Suprapubic skin (tissue), 4 donors: ENCODE measurements around the gene C9. TPM values are rescaled to one million over a fixed set of nuclear protein-coding genes. Genes with fewer than 3 reads are reported as not detected.

Experiments used
- DNase-seq, 2 donors: peaks; one replicate each; pipeline ENCODE4 v3.0.0-alpha.2; 2019; ENCODE audit warnings: low spot score in 2 of 2
- H3K27ac ChIP-seq: fragments of 200-600 bp; sonication (generic); one replicate; pipeline ENCODE4 v1.5.1; 2019
- H3K27me3 ChIP-seq: fragments of 200-600 bp; sonication (generic); one replicate; pipeline ENCODE4 v1.5.1; 2019
- H3K36me3 ChIP-seq: fragments of 200-600 bp; sonication (generic); one replicate; pipeline ENCODE4 v1.5.1; 2019
- H3K4me1 ChIP-seq: fragments of 200-600 bp; sonication (generic); one replicate; pipeline ENCODE4 v1.5.1; 2019
- H3K4me3 ChIP-seq: fragments of 200-600 bp; sonication (generic); one replicate; pipeline ENCODE4 v1.5.1; 2019; ENCODE audit warnings: mild to moderate bottlenecking
- H3K9me3 ChIP-seq: fragments of 200-600 bp; sonication (generic); one replicate; pipeline ENCODE4 v1.5.1; 2019
- CTCF ChIP-seq, 2 donors: fragments of 200-600 bp in 1 of 2; fragments of 450-650 bp in 1 of 2; sonication (generic) in 1 of 2; IDR thresholded peaks; one replicate each; pipeline ENCODE4 v1.5.1; 2016 to 2019; ENCODE audit warnings: antibody characterized with exemption in 2 of 2, mild to moderate bottlenecking in 1 of 2, moderate library complexity in 1 of 2
- EP300 ChIP-seq: sonication (generic); formaldehyde crosslinking; IDR thresholded peaks from one replicate; pipeline ENCODE4 v1.6.1; 2017; ENCODE audit warnings: antibody characterized with exemption
- POLR2A ChIP-seq, 2 donors: fragments of 450-650 bp; IDR thresholded peaks; one replicate each; pipeline ENCODE4 v1.6.1; 2017; ENCODE audit warnings: antibody characterized with exemption in 2 of 2, mild to moderate bottlenecking in 2 of 2, moderate library complexity in 2 of 2
- POLR2AphosphoS5 ChIP-seq, 3 donors: sonication (generic); formaldehyde crosslinking; IDR thresholded peaks; one replicate each; pipeline ENCODE4 v1.6.1; 2017; ENCODE audit warnings: antibody characterized with exemption in 3 of 3
- WGBS: methylation state at CpG from one replicate; pipeline ENCODE4 v1.1.5; 2018; 5-methylcytosine and 5-hydroxymethylcytosine counted together
- total RNA-seq, 4 donors: library from RNA; depleted of rRNA; stranded (reverse); fragments of >200 nt; gene quantifications; one replicate each; pipeline ENCODE4 v1.1.0, GENCODE V29; 2016

Gene C9
- total RNA-seq, 4 donors from 2014 or later, result 5.6 TPM; not detected in 3

GRCh38 chr5:39355324-39355723 is 9.0 kb downstream of the C9 start:
- no peak for TF ChIP-seq POLR2A (IDR thresholded peaks at IDR 0.05)
- TF ChIP-seq POLR2AphosphoS5 (IDR thresholded peaks at IDR 0.05), result no peak
- no peak for TF ChIP-seq EP300
- no peak for TF ChIP-seq CTCF (IDR thresholded peaks at IDR 0.05)
- no peaks in the 10 kb centered on the region for H3K9me3 ChIP-seq
- H3K27ac ChIP-seq, result no peak overlapping the region
- WGBS, result 46% methylated on average over 3 of the region's 3 CpGs
- no peaks in the 10 kb centered on the region for H3K36me3 ChIP-seq
- H3K4me3 ChIP-seq, result no peak overlapping the region
- no peaks in the 10 kb centered on the region for H3K4me1 ChIP-seq
- DNase-seq, result no peak
- H3K27me3 ChIP-seq, result no peaks in the 10 kb centered on the region

GRCh38 chr5:39353717-39354399 is 10.4 kb downstream of the C9 start:
- Histone ChIP-seq H3K4me3 (no peak overlapping the region), H3K36me3 (no peaks in the 10 kb centered on the region), H3K27me3 (no peaks in the 10 kb centered on the region), H3K4me1 (no peaks in the 10 kb centered on the region), H3K9me3 (no peaks in the 10 kb centered on the region), H3K27ac (no peak overlapping the region)
- TF ChIP-seq POLR2A (IDR thresholded peaks at IDR 0.05) (no peak), CTCF (IDR thresholded peaks at IDR 0.05) (no peak), POLR2AphosphoS5 (IDR thresholded peaks at IDR 0.05) (no peak), EP300 (no peak)
- DNase-seq, result no peak
- WGBS, result 17% methylated on average over 1 of the region's 1 CpG

GRCh38 chr5:39352951-39353350 is 11.3 kb downstream of the C9 start:
- no peak for DNase-seq
- WGBS, result 64% methylated on average over 1 of the region's 1 CpG
- H3K4me1 ChIP-seq, result no peaks in the 10 kb centered on the region
- no peaks in the 10 kb centered on the region for H3K36me3 ChIP-seq
- H3K27ac ChIP-seq, result no peak overlapping the region
- H3K9me3 ChIP-seq, result no peaks in the 10 kb centered on the region
- no peak for TF ChIP-seq CTCF (IDR thresholded peaks at IDR 0.05)
- TF ChIP-seq POLR2A (IDR thresholded peaks at IDR 0.05), result no peak
- no peak for TF ChIP-seq POLR2AphosphoS5 (IDR thresholded peaks at IDR 0.05)
- no peak for TF ChIP-seq EP300
- no peaks in the 10 kb centered on the region for H3K27me3 ChIP-seq
- no peak overlapping the region for H3K4me3 ChIP-seq

- Histone ChIP-seq H3K9me3 (no peaks in the 10 kb centered on the region), H3K4me3 (no peak overlapping the region), H3K36me3 (no peaks in the 10 kb centered on the region), H3K27me3 (no peaks in the 10 kb centered on the region), H3K4me1 (no peaks in the 10 kb centered on the region), H3K27ac (no peak overlapping the region)
- WGBS, result 84% methylated on average over 2 of the region's 2 CpGs
- DNase-seq, result no peak
- TF ChIP-seq POLR2A (IDR thresholded peaks at IDR 0.05) (no peak), CTCF (IDR thresholded peaks at IDR 0.05) (no peak), EP300 (no peak), POLR2AphosphoS5 (IDR thresholded peaks at IDR 0.05) (no peak)
These were observed 12.1 kb downstream of the C9 start for GRCh38 chr5:39352170-39352569.

- Histone ChIP-seq H3K27me3 (no peaks in the 10 kb centered on the region), H3K4me1 (no peaks in the 10 kb centered on the region), H3K4me3 (no peak overlapping the region), H3K36me3 (no peaks in the 10 kb centered on the region), H3K9me3 (no peaks in the 10 kb centered on the region), H3K27ac (no peak overlapping the region)
- no peak for DNase-seq
- 91% methylated on average over 4 of the region's 4 CpGs for WGBS
- TF ChIP-seq EP300 (no peak), CTCF (IDR thresholded peaks at IDR 0.05) (no peak), POLR2A (IDR thresholded peaks at IDR 0.05) (no peak), POLR2AphosphoS5 (IDR thresholded peaks at IDR 0.05) (no peak)
These were observed 14.8 kb downstream of the C9 start for GRCh38 chr5:39349484-39349883.
